Measurements from ENCODE around the gene SENP3. TPM values are rescaled to one million over a fixed set of nuclear protein-coding genes. Genes with fewer than 3 reads are reported as not detected.

SENP3 gene
- total RNA-seq = 30.8 TPM
- long read RNA-seq, transcript SENP3-201 (11 exons, 2,611 nt) = major isoform, 20 of 43 reads
- long read RNA-seq, partial matches to known transcripts = 18 of 43 reads
- long read RNA-seq, other reads (novel, unspliced or antisense) = 3 of 43 reads

DNA sequence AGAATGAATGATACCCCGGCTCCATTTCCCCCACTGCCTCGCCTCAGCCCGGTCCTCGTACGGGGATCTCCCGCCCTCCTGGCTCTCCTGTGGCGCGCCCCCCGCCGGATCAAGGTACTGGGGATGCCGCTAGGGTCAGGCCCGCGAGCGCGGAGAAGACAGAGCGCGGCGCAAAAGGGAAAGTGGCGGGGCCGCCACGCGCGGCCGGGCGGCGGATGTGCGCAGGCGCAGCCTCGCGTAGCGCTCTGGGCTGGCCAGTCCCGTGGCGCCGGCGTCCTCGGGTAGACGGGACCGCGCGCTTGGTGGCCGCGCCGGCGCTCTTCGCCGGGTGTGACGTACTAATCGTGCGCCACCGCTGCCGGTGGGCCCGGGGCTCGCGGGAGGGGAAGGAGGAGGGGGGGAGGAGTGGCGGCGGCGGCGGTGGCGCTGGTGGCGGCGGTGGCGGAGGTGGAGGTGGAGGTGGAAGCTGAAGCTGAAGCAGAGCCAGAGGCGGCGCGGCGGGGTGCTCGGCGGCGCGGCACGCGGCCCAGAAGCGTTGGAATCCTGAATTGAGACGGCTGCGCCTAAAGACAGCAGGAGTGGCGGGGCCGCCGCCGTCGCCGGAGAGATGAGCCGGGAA lies at the start of gene SENP3:
Gene SENP3 (plus strand): TSS at position 331 of the 619 bp plus-strand sequence. CDS start 1,158 bp downstream, outside the sequence.
- ATAC-seq (ENCODE audit: poor library complexity) (peak; percentile 90), DNase-seq (peak; percentile 94)
- intact Hi-C loops (cut with DNase I) = loop anchor here (2.0 to 10.0 kb wide), 2 partner anchors 125 to 207 kb away; partner anchors contain the start of genes KCTD11 and TMEM95

DNA sequence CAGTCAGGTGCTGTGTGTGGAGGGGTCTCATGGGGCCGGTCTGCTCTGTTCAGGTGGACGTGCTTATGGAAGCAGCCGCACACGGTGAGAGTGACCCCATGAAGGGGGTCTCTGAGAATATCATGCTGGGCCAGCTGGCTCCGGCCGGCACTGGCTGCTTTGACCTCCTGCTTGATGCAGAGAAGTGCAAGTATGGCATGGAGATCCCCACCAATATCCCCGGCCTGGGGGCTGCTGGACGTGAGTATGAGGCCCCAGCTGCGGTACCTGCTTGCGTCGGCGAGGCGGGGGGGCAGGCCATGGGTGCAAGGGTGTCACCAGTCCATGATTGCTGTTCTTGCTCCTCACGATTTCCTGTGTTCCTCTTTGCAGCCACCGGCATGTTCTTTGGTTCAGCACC lies 49.6 kb upstream of the SENP3 start:
- intact Hi-C loops (cut with DNase I) = loop anchor here (5.0 kb wide), 1 partner anchor 45 kb away; the partner anchor contains the start of gene TNFSF13
- DNase-seq = no peak
- no peak for ATAC-seq (ENCODE audit: poor library complexity)

DNA sequence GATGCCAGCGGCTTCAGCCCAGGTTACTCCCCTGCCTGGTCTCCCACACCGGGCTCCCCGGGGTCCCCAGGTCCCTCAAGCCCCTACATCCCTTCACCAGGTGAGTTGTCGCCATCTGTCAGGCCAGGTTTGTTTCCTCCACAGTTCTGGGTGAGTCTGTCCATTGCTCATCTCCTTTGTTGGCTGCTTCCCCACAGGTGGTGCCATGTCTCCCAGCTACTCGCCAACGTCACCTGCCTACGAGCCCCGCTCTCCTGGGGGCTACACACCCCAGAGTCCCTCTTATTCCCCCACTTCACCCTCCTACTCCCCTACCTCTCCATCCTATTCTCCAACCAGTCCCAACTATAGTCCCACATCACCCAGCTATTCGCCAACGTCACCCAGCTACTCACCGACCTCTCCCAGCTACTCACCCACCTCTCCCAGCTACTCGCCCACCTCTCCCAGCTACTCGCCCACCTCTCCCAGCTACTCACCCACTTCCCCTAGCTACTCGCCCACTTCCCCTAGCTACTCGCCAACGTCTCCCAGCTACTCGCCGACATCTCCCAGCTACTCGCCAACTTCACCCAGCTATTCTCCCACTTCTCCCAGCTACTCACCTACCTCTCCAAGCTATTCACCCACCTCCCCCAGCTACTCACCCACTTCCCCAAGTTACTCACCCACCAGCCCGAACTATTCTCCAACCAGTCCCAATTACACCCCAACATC lies 48.7 kb upstream of the SENP3 start:
- no peak for ATAC-seq (ENCODE audit: poor library complexity)
- no peak for DNase-seq
- intact Hi-C loops (cut with DNase I) = loop anchor here (5.0 kb wide), 1 partner anchor 44 kb away; the partner anchor contains the start of gene TNFSF13

DNA sequence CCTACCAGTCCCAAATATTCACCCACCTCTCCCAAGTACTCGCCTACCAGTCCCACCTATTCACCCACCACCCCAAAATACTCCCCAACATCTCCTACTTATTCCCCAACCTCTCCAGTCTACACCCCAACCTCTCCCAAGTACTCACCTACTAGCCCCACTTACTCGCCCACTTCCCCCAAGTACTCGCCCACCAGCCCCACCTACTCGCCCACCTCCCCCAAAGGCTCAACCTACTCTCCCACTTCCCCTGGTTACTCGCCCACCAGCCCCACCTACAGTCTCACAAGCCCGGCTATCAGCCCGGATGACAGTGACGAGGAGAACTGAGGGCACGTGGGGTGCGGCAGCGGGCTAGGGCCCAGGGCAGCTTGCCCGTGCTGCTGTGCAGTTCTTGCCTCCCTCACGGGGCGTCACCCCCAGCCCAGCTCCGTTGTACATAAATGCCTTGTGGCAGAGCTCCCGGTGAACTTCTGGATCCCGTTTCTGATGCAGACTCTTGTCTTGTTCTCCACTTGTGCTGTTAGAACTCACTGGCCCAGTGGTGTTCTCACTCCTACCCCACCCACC lies 47.8 kb upstream of the SENP3 start:
- ATAC-seq (ENCODE audit: poor library complexity) = peak; percentile 21
- intact Hi-C loops (cut with DNase I) = loop anchor here (5.0 kb wide), 1 partner anchor 43 kb away; the partner anchor contains the start of gene TNFSF13
- no peak for DNase-seq

DNA sequence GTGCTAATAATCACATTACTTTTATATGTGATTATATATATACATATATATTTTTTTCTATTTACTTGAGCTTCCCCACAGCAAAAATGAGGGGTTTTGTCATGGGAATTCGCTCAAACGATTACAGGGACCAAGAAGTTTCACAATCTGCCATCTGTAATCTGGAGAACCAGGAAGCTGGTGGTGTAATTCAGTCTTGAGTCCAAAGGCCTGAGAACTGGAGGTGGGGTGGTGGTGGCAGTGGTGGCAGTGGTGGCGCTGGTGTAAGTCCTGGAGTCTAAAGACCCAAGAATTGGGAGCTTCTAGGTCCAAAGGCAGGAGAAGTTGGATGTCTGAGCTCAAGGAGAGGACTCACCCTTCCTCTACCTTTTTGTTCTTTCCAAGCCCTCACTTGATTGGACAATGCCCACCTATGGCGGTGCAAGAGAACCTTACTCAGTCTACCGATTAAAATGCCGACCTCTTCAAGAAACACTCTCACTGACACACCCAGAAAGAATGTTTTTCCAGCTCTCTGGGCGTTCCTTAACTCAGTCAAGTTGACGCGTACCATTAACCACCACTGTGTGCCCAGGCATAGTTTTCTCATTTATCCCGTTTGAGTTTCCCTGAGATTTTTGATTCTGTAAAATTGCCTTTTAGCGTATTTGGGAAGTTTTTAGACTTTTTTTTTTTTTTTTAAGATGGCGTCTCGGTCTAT lies 45.7 kb upstream of the SENP3 start:
- intact Hi-C loops (cut with DNase I) = no loop called here
- DNase-seq (no peak), ATAC-seq (ENCODE audit: poor library complexity) (peak; percentile 33)

DNA sequence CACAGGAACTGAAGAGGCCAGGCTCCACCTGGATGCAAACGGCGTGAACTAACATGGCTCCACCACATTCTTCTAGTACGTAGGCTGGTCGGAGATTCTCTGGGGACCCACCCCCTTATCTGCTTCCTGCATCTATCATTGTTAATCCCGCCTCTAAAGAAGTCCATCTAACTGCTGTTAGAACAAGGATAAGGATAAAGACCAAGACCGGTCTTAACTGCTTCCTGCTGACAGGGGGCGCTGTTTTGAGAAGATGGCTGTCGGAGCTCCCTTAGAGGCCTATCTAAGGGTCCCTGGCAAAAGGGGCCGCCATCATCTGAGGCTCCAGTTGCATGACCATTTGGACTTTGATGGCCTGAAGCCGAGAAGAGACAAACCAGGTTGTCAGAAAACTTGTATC lies 38.7 kb upstream of the SENP3 start:
- peak; percentile 57 for ATAC-seq (ENCODE audit: poor library complexity)
- no peak for DNase-seq
- intact Hi-C loops (cut with DNase I) = no loop called here

DNA sequence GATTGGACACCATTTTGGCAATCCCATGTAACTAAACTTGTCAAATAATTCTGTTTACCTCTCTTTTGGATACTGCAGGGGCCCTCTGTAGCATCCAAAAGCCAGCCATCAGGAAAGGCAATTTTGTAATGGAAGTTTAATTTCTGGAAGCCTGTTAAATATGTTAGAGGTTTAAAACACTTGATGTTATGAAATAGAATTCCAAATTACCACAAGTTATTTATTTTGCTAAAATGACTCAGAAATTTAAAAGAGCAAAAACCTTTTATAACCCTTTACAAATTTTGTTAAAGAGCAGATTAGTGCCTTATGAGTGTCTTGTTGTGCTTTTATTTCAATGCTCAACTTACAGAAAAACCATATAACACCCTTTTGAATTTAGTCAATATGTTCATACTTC lies 32.9 kb upstream of the SENP3 start:
- ATAC-seq (ENCODE audit: poor library complexity) = no peak
- intact Hi-C loops (cut with DNase I) = no loop called here

DNA sequence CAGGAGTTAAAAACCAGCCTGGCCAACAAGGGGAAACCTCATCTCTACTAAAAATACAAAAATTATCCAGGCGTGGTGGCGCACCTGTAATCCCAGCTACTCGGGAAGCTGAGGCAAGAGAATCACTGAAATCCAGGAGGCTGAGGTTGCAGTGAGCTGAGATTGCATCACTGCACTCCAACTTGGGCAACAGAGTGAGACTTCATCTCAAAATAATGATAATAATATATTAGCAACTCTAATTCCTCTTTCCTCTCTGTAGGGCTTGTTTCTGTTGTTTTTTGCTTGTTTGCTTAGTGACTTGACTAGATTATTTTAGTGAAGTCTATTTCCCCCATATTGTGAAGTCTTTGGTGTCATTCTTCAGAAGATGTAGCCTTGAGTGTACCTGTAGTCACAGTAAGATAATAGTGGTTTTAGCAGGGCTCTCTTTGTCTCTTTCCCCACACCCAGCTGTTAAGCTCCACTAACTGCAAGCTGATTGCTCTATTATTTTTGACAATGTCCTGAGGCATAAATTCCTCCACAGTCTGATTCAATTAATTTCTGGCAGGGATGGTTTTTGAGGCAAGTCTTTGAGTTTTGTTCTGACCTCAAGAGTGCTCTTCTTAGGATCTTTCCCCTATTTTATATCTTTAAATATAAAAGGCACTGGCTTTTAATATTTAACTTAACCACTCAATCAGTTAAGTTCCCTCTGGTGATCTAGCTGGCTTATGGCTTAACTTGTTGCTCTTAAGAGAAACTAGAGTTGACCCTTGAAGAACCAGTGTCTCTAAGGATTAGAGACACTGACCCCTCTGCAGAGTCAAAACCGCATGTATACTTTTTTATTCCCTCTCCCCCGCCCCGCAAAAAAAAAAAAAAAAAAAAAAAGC lies 31.5 kb upstream of the SENP3 start:
- DNase-seq = no peak

More for the DNA sequence above, 32.9 kb upstream of the SENP3 start:
- DNase-seq = no peak

DNA sequence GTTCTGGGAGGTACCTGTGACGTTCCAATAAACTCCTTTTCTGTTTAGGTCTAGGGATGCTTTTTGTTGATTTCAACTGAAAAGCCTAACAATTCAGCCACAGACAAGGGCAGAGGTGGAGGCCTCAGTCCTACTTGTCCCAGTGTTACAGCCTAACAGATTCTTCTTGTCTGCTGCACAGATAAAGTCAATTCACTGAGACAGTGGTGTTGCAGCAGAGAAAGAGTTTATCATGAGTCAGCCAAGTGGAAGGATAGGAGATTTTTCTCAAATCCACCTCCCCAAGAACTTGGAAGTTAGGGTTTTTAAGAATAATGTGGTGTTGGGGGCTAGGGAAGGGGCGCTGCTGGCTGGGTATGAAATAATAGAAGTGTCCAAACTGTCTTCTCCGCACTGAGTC lies 23.7 kb upstream of the SENP3 start:
- ATAC-seq (ENCODE audit: poor library complexity) (no peak), DNase-seq (no peak)
- intact Hi-C loops (cut with DNase I) = no loop called here

More for the DNA sequence above, 31.5 kb upstream of the SENP3 start:
- intact Hi-C loops (cut with DNase I) = no loop called here
- ATAC-seq (ENCODE audit: poor library complexity) = no peak

DNA sequence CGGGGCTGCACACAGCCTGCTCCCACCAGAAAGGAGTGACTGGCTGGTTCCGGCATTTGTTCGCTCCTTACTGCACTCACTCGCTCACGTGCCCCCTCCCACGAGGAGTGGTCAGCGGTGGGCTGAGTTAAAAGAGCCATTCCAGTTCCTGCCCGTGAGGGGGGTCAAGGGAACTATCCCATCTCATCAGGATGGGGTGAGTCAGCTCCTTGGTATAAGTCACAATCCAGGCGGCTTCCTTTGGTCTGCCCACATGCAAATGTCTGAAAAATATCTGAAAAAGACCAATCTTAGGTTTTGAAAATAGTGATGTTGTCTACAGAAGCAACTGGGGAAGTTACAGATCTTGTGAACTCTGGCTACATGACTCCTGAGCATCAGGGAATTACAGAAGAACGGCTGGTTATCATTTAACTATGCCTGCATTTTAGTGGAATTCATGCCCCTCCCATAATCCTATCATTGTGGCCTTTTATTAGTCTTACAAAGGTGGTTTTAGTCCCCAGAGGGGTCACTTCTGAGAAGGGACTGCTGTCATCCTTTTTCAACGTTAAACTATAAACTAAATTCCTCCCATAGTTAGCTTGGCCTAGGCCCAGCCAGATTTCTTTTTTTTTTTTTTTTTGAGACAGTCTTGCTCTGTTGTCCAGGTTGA lies 22.7 kb upstream of the SENP3 start:
- intact Hi-C loops (cut with DNase I) = no loop called here
- no peak for ATAC-seq (ENCODE audit: poor library complexity)
- DNase-seq = no peak

DNA sequence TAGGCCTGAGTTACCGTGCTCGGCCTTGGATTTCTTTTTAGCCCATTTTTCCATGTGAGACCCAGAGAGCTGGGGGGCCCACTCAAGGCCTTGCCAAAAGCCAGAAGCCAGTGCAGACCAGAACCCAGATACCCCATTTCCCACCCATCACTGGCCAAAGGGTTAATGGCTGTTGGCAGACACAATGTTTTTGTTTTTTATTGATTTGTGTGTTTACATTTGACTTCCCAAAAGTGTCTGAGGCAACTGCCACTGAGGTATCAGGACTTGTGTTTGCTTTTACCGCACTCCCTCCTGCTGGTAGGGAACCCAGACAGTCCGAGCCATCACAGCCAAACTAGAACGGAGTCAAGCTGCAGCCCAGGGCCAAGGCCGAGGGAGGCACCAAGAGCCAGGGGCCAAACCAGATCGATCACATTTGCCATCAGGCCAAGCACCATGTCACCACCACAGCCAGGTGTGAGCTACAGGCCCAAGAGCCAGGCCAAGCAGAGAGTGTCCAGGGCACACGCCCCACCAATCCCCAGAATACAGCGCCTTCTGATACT lies 20.6 kb upstream of the SENP3 start:
- DNase-seq (no peak), ATAC-seq (ENCODE audit: poor library complexity) (no peak)
- intact Hi-C loops (cut with DNase I) = no loop called here

DNA sequence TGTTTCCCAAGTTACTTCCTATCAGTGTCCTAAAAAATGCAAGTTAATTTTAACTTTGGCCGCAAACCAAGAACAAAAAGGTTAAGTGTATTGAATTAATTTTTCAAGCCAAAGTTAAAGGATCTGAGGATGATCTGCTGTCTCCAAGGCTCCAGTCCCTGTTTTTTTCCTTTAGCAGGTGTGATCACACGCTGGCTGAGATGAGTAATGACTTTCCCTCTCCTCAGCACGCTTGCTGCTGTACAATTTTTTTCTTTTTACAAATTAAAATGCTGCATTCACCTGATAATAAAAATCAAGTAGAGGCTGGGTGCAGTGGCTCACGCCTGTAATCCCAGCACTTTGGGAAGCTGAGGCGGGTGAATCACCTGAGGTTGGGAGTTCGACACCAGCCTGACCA lies 16.8 kb upstream of the SENP3 start:
- ATAC-seq (ENCODE audit: poor library complexity) = no peak
- intact Hi-C loops (cut with DNase I) = no loop called here
- no peak for DNase-seq

DNA sequence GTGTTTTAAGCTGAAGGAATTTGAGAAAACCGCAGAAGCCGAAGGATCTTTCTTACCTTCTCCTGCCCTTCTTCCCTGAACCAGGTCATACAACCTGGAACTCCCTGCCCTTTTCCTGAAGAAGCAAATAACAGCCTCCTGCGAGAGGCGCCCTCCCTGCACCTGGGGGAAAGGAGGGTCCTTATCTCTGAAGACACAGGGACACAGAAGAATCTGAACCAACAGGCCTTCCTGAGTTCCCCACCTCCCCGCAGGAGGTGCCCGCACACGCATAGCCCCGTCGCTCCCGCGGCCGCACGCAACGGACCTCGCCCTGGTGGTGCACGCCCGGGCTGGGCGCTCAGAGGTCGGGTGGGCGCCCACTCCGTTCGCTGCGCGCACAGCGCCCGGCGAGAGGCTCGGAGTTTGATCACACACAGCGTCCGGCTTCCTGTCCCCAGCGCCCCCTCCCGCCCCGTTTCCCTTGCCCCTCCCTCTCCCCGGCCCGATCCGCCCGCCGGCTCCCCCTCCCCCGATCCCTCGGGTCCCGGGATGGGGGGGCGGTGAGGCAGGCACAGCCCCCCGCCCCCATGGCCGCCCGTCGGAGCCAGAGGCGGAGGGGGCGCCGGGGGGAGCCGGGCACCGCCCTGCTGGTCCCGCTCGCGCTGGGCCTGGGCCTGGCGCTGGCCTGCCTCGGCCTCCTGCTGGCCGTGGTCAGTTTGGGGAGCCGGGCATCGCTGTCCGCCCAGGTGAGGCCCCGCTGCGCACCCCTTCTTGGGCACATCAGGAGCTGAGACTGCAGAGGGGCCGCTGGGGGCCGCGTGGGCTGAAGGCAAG lies 12.9 kb upstream of the SENP3 start, which contains the start of gene TNFSF12:
Gene TNFSF12 (plus strand): TSS at position 474 of the 816 bp plus-strand sequence. CDS start 96 bp downstream, at position 570.
- ATAC-seq (ENCODE audit: poor library complexity) = peak; percentile 90
- intact Hi-C loops (cut with DNase I) = no loop called here
- DNase-seq = peak; percentile 85

DNA sequence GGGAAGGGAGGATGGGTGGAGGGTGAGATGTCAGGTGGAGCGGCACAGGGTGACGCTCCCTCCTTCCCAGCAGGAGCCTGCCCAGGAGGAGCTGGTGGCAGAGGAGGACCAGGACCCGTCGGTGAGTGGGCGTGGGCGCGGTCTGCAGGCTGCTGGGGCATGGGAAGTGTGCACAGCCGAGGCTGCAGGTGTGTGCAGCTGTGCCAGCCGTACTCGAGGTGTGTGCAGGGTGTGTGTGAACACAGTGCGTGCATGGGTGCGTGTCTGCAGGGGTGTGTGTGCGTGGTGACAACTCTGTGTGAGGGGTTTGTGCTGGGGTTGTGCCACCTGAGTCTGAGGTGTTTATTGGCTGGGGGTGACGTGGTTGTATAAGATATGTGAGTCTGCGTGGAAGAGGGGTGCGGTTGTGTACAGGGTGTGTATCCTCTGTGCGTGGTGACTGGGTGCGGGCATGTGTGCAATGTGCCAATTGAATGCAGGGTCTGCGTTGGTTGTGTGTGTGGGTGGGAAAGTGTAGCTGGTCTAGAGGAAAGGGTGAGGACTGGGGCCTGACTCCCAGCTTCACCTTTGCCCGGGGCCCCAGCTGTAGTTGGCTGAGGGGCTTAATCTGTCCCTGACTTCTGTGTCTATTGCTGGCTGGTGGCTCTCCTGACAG lies 12.2 kb upstream of the SENP3 start:
- DNase-seq (no peak), ATAC-seq (ENCODE audit: poor library complexity) (peak; percentile 58)
- intact Hi-C loops (cut with DNase I) = no loop called here

DNA sequence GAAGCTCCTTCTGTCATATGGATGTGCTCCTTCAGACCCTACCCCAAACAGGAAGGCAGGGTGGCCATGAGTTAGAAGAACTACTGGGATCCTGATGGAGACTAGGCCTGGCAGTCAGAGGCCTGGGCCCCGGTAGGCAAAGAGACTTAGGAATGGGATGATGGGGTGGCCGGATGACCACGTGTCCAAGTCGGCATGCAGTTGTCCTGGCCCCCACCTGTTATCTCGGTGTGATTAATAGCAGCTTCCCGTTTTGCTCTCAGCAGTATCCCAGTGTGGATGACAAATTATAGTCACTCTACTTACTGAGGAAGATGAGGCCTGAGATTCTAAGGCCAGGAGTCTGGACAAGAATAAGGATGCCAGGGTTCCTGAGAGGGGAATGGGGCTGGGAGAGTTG lies 11.4 kb upstream of the SENP3 start:
- DNase-seq = no peak
- intact Hi-C loops (cut with DNase I) = no loop called here

DNA sequence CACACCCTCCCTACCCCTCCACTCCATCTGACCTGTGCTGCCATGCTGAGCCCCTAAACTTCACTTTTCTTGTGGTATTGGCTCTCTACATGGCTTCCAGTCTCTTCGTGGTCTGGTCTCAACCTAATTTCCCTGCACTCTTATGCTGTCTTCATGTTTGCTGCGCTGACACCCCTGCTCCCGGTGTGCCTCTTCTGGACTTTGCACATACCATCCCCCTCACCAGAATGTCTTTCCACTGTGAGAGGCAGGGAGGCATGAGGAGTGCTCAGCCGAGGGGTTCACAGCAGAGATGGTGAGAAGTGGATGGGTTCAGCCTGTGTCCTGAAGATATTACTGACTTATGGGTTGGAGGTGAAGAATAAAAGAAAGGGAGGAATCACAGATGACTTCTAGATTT lies 10.3 kb upstream of the SENP3 start:
- ATAC-seq (ENCODE audit: poor library complexity) = no peak
- DNase-seq = no peak
- intact Hi-C loops (cut with DNase I) = no loop called here

More for the DNA sequence above, 11.4 kb upstream of the SENP3 start:
- no peak for ATAC-seq (ENCODE audit: poor library complexity)

All from Right ventricle myocardium superior (tissue), 1 donor.